Stomach (tissue), 9 donors: ENCODE results near the gene KRT17. TPM values are rescaled to one million over a fixed set of nuclear protein-coding genes. Genes with fewer than 3 reads are reported as not detected.
A peak's percentile ranks its signal among the peaks of the same experiment; 100 is the strongest.
"Not testable (repeated sequence)": the region's sequence is repeated elsewhere in the genome, so short reads cannot be mapped to it uniquely, and the experiment has no call there.

Experiments used
- DNase-seq, 2 donors: peaks; one replicate each; pipeline versions ENCODE4 v3.0.0 to v3.0.0-alpha.2; 2013 to 2019
- H3K27ac ChIP-seq, 5 donors: fragments of 200-600 bp in 4 of 5; sonication (generic) in 4 of 5; one replicate each; pipeline ENCODE4 v1.5.1; 2013 to 2019; ENCODE audit warnings: mild to moderate bottlenecking in 1 of 5, moderate library complexity in 1 of 5
- H3K27me3 ChIP-seq, 3 donors: fragments of 200-600 bp; sonication (generic); one replicate each; pipeline ENCODE4 v1.5.1; 2017 to 2019; ENCODE audit warnings: mixed run types in 1 of 3
- H3K36me3 ChIP-seq, 4 donors: fragments of 200-600 bp; sonication (generic); 1 replicate in 3 of 4; 2 replicates in 1 of 4; pipeline ENCODE4 v1.5.1; 2016 to 2019
- H3K4me1 ChIP-seq, 4 donors: fragments of 200-600 bp; sonication (generic); one replicate each; pipeline ENCODE4 v1.5.1; 2016 to 2019
- H3K4me3 ChIP-seq, 4 donors: fragments of 200-600 bp; sonication (generic) in 3 of 4; one replicate each; pipeline ENCODE4 v1.5.1; 2016 to 2019; ENCODE audit warnings: mild to moderate bottlenecking in 1 of 4
- H3K9me3 ChIP-seq, 4 donors: fragments of 200-600 bp; sonication (generic); one replicate each; pipeline ENCODE4 v1.5.1; 2016 to 2019
- CTCF ChIP-seq, 7 experiments: fragments of 450-650 bp in 4 of 7; fragments of 200-600 bp in 3 of 7; sonication (generic) in 3 of 7; IDR thresholded peaks; one replicate each; pipeline ENCODE4 v1.5.1; 2016 to 2019; ENCODE audit warnings: antibody characterized with exemption in 7 of 7, control low read depth in 2 of 7, mild to moderate bottlenecking in 1 of 7
- EP300 ChIP-seq: sonication (generic); formaldehyde crosslinking; IDR thresholded peaks from one replicate; pipeline ENCODE4 v1.6.1; 2017; ENCODE audit warnings: antibody characterized with exemption
- POLR2A ChIP-seq, 4 donors: fragments of 450-650 bp; IDR thresholded peaks; one replicate each; pipeline ENCODE4 v1.6.1; 2016; ENCODE audit warnings: antibody characterized with exemption in 4 of 4, control low read depth in 2 of 4, mild to moderate bottlenecking in 1 of 4, moderate library complexity in 1 of 4
- POLR2AphosphoS5 ChIP-seq, 3 donors: sonication (generic); formaldehyde crosslinking; IDR thresholded peaks; one replicate each; pipeline ENCODE4 v1.6.1; 2016; ENCODE audit warnings: antibody characterized with exemption in 3 of 3
- WGBS, 5 donors: extraction: QIAGEN DNeasy Blood & Tissue Kit in 3 of 5; methylation state at CpG; one replicate each; pipeline versions ENCODE4 v1.1.5 to v1.1.7; 2013 to 2018; 5-methylcytosine and 5-hydroxymethylcytosine counted together
- intact Hi-C: fragments of 100-400 bp; cut with DNase I; formaldehyde crosslinking; loops from one replicate; pipeline ENCODE4 v1.15.1; 2023; ENCODE audit warnings: low total_unique reads
- polyA plus RNA-seq, 3 donors: library from polyadenylated mRNA; stranded (reverse); fragments of 200-250 nt; gene quantifications; one replicate each; pipeline ENCODE4 v1.2.3, GENCODE V29; 2013
- total RNA-seq, 5 donors: library from RNA; depleted of rRNA; stranded (reverse); fragments of >200 nt; gene quantifications; one replicate each; pipeline versions ENCODE4 v1.1.0 to v1.2.3, GENCODE V29; 2014 to 2016
- donor health status: healthy with polysubstance abuse.
- donor health status: Bipolar disorder and iron deficiency.
- donor health status: healthy.

Gene KRT17
- total and polyA plus RNA-seq, 8 donors = 1.6 to 14.2 (median 6.0) TPM; not detected in 1

- no peaks in the 10 kb centered on the region for H3K9me3 ChIP-seq
- intact Hi-C loops = no loop called here
- no peak overlapping the region for H3K4me3 ChIP-seq
- no peak for DNase-seq
- H3K4me1 ChIP-seq = peaks cover 0 to 4% (median 0%) of the 10 kb centered on the region in 4 donors
- peaks cover 0 to 30% (median 0%) of the 10 kb centered on the region in 3 donors for H3K27me3 ChIP-seq
- WGBS, 5 donors = 84 to 92% (median 90%) methylated on average over 15 to 23 of the region's 23 CpGs
- H3K27ac ChIP-seq = no peak overlapping the region
- no peaks in the 10 kb centered on the region for H3K36me3 ChIP-seq
- TF ChIP-seq POLR2A (IDR thresholded peaks at IDR 0.05) (no peak), POLR2AphosphoS5 (IDR thresholded peaks at IDR 0.05) (no peak), EP300 (no peak), CTCF (IDR thresholded peaks at IDR 0.05) (no peak)
These were observed 3.1 kb upstream of the KRT17 start for GRCh38 chr17:41627316-41628072.

- H3K27ac ChIP-seq, DNase-seq, H3K4me3 ChIP-seq, H3K4me1 ChIP-seq, H3K36me3 ChIP-seq, intact Hi-C loops, H3K9me3 ChIP-seq: not testable (repeated sequence)
- WGBS, 5 donors = 89 to 96% (median 91%) methylated on average over 5 of the region's 5 CpGs
- peaks cover 0 to 26% (median 0%) of the 10 kb centered on the region in 3 donors for H3K27me3 ChIP-seq
These were observed 2.5 kb upstream of the KRT17 start for GRCh38 chr17:41626914-41627295.

- WGBS, 5 donors = 84 to 90% (median 88%) methylated on average over 5 to 17 of the region's 17 CpGs
- H3K9me3 ChIP-seq, H3K4me3 ChIP-seq, H3K36me3 ChIP-seq, DNase-seq, H3K27ac ChIP-seq, H3K4me1 ChIP-seq, intact Hi-C loops: not testable (repeated sequence)
- H3K27me3 ChIP-seq = peaks cover 0 to 22% (median 0%) of the 10 kb centered on the region in 3 donors
These were observed 1.9 kb upstream of the KRT17 start for GRCh38 chr17:41626028-41626913.

GRCh38 chr17:41625602-41626001, 1.2 kb upstream of the KRT17 start:
- peaks cover 0 to 22% (median 0%) of the 10 kb centered on the region in 3 donors for H3K27me3 ChIP-seq
- intact Hi-C loops = no loop called here
- peak in 1 of 2 donors; percentile 67 for DNase-seq

GRCh38 chr17:41623184-41623861, 1.1 kb downstream of the KRT17 start:
- H3K27ac ChIP-seq, H3K4me1 ChIP-seq, H3K36me3 ChIP-seq, H3K9me3 ChIP-seq, DNase-seq, H3K4me3 ChIP-seq, intact Hi-C loops: not testable (repeated sequence)
- peaks cover 0 to 36% (median 3%) of the 10 kb centered on the region in 3 donors for H3K27me3 ChIP-seq
- WGBS, 5 donors = 64 to 74% (median 67%) methylated on average over 10 of the region's 10 CpGs

More at GRCh38 chr17:41625602-41626001, 1.2 kb upstream of the KRT17 start:
- WGBS, 5 donors = 29 to 78% (median 38%) methylated on average over 2 to 16 of the region's 16 CpGs
- no peaks in the 10 kb centered on the region for H3K4me1 ChIP-seq
- no peaks in the 10 kb centered on the region for H3K36me3 ChIP-seq
- no peaks in the 10 kb centered on the region for H3K9me3 ChIP-seq
- H3K4me3 ChIP-seq = no peak overlapping the region
- no peak for TF ChIP-seq EP300
- TF ChIP-seq CTCF (IDR thresholded peaks at IDR 0.05) = no peak
- no peak for TF ChIP-seq POLR2A (IDR thresholded peaks at IDR 0.05)
- no peak for TF ChIP-seq POLR2AphosphoS5 (IDR thresholded peaks at IDR 0.05)
- no peak overlapping the region for H3K27ac ChIP-seq

GRCh38 chr17:41622340-41623183, 1.8 kb downstream of the KRT17 start:
- H3K4me1 ChIP-seq, H3K36me3 ChIP-seq, DNase-seq, intact Hi-C loops, H3K9me3 ChIP-seq, H3K27ac ChIP-seq, H3K4me3 ChIP-seq: not testable (repeated sequence)
- H3K27me3 ChIP-seq = peaks cover 0 to 42% (median 3%) of the 10 kb centered on the region in 3 donors
- 77 to 83% (median 80%) methylated on average over 16 to 19 of the region's 19 CpGs for WGBS, 5 donors
